Right forelimb (tissue), 1 donor: Measurements from ENCODE around the gene ANXA2.
"Not testable (repeated sequence)": the region's sequence is repeated elsewhere in the genome, so short reads cannot be mapped to it uniquely, and the experiment has no call there.

Source experiments
- DNase-seq: peaks from one replicate; pipeline ENCODE4 v3.0.0-alpha.2; 2018

Gene ANXA2

DNA sequence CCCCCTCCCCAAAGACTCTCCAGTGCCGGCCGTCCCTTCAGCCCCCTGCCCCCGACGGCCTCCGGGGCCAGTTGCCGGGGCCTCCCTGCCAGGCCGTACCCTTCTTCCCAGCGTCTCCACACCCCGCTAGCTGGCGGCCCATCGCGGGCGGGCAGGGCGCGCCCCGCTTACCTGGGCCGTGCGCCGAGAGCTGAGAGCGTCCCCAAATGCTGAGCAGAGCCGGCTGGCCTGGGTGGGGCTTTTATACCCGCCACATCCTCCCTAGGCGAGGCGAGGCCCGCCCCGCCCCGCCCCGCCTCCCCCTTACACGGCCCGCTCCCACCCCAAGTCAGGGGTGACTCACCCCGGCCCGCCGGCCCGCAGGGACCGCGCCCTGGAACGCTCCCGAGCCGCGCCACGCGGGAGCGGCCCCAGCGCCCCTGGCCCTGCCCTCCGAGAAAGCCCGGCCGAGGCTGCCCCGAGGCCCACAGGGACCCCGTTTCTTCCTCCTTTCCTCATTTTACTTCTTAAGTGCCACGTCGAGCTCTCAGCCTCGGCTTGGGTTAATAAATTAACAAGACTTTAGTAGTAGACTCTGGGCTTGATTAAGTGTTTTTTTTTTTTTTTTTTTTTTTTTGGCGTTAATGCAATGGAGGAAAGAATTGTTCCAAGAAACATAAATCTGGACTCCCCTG is at the start of gene ANXA2:
Gene ANXA2, minus strand, starts transcription at position 215 of the 674 bp plus-strand sequence. CDS start 11,911 bp downstream, outside the sequence.
- peak; percentile 90 for DNase-seq

DNA sequence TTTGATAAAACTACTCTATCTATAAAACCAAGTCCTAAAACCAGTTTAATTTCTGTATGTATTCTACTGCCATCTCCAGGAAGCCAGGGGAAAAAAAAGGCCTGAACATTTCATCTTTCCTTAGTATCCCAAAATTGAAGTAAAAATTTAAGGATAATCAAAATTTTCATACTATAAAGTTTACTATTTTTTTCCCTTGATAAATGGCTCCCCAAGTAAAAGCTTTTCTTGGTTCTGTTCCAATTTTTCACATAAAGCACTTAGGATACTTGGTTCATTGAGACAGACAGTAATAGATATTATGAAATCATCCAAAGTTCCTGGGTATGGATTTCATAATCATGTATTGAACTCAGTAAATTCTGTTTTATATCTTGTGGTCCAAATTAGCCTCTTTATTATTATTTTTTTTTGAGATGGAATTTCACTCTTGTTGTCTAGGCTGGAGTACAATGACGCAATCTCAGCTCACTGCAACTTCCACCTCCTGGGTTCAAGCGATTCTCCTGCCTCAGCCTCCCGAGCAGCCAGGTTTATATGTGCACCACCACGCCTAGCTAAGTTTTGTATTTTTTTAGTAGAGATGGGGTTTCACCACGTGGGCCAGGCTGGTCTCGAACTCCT is 46.6 kb upstream of the ANXA2 start:
- no peak for DNase-seq

DNA sequence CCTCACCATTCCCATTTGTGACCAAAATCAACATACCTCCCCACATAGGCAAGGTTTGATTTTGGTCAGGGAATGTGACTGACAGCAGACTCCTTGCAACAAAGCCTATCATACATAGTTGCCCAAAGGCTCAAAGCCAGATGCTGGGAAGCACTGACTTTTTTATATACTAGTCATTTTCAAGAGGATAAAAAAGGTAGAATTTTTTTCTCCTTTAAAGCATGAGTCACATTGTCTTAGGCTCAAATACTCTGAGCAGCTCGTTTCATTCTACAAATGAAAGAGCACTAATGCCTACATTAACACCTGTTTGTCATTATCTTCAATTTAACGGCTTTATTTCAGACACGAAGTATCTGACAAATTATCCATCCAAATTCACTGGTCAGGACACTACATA is 45.0 kb upstream of the ANXA2 start:
- DNase-seq = no peak

DNA sequence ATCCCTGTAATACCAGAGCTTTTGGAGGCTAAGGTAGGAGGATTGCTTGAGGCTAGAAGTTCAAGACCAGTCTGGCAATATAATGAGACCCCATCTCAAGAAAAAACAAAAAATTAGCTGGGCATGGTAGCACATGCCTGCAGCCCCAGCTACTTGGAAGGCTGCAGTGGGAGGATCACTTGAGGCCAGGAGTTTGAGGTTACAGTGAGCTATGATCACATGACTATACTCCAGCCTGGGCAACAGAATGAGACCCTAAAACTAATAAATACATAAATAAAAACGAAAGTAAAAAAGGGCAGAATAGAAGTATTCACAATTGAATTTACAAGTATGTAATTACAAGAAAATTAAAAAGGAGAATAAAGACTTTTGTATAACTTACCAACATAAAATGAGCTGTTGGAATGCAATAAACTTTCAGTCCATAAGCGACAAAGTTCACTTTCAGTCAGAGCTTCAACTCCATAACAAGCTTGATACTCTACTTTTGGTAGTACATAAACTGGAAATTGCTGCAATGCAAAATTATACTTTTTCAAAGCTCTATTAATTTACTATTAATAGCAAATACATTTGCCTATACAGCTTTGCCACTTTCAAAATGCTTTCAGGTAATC is 44.4 kb upstream of the ANXA2 start:
- DNase-seq = no peak

DNA sequence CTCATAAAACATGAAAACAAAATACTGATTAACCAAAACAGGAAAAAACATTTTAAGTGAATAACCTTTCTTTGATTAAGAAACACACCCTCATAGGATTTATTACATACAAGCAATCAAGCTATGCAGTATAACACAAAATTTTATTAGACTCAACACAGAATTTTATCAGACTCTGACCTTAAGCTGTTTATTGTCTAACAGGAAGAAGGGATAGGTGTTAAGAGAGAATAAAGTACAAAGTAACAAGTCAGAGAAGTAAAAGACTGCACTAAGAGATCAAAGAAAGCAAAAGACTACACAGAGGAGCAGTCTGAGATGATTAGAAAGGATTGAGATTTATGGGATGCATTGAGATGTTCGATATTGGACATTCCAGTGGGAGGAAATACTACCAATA is 43.5 kb upstream of the ANXA2 start:
- no peak for DNase-seq

DNA sequence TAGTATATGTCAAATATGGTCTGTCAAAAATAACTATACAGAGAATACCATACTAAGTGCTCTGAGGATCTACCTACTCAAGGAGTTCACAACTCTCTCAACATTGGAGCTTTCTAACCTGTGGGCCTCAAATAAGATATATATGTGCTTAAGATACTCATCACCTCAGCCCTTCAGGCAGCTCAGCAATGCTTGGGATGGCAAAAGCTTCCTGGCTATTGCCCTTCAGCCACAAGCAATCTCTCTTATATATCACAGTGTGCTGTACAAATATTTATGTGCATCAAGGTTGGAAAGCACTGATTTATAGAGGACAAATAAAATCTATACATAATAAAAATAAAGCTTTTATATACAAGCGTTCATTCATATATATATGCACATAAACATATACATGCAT is 40.9 kb upstream of the ANXA2 start:
- DNase-seq = no peak

DNA sequence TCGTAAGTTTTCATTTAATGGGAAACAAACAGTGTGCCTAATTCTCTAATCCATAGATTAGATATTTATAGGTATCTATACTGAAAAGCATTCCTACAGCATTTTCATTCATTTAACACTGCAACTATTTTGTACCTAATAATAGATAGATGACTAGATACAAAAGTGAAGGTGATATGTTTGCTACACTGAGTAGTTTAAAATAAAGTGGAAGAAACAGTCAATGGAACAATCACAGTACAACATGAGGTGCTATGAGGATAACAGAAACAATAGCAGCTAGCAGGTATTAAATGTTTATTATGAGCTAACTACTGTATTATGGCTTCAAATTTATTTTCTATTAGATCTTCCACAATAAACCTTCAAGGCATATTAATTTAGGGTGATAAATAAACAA is 31.1 kb upstream of the ANXA2 start:
- DNase-seq = no peak

DNA sequence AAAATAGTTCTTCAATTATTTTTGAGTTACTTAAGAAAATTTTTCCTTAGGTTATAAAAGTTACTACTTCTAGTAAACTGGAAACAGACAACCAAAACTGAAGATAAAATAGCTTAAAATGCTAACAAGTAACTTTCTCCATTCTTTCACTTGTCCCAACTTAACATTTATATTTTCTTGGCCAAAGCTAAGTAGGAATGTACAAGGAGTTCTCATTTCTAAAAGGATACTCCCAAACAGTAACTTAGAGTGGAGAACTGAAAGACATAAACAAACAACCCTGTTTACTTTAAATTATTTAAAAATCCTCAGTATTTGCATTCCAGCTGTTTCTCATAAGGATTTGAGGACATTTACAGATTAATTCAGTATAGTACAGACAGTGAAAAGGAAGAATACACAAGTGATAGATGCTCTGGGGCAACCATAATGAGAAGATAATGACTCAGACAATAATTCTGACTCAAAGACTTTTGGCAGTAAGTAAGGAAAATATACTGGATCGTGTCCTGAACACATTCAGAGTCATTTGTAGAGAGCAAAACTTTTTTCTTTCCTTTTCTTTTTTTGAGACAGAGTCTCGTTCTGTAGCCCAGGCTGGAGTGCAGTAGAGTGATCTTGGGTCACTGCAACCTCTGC is 29.2 kb upstream of the ANXA2 start:
- no peak for DNase-seq

DNA sequence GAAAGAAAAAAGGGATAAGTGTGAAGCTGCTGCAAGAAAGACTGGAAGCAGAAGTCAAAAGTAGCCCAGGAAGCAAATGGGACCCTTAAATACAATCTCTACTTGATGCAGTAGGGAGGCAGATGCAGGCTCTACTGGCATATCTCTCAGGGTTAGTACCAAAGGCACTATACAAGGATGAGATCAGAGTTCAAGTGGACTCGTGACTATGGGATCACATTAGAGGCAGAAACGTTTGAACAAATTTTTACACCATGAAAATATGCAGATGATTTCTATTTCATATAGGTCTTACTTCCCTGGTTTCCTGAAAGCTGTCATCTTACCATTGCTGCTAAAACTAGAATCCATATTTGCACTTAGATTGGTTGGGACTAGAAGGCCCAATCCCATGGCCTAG is 27.7 kb upstream of the ANXA2 start:
- no peak for DNase-seq

DNA sequence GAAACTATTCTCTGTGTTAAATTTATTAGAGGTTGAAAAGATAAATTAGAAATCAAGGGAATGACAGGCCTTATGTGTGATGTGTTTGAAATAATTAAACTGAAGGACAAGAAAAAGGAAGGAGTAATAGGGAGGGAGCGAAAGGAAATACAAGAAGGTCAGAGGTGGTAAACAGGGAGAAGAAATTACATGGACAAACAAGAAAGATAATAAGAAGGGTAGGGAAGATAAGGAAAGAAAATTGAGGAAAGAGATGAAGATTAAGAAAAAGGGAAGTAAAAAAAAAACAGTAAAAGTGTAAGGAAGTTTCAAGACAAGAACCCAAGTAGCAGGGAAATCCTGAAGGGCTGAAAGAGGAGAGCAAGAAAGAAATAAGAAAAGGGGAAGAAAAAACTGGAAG is 26.2 kb upstream of the ANXA2 start:
- DNase-seq = no peak

DNA sequence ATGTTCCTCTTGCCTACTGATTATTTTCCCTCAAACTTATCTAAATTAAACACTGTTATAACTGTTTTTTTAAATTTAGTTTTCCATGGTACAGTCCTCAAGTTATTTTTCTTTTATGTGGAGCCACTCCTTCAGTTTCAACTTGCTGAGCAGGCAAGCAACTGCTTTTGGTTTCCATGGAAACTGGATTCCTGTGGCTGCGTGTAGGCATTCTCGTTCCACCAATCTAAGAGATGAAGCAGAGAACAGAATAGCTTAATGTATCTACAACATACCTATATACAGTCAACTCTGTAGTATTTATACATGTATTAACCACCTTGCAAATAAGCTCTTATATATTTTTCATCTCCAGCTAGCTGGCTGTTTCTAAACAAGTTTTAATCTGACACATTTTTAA is 25.8 kb upstream of the ANXA2 start:
- DNase-seq = no peak

DNA sequence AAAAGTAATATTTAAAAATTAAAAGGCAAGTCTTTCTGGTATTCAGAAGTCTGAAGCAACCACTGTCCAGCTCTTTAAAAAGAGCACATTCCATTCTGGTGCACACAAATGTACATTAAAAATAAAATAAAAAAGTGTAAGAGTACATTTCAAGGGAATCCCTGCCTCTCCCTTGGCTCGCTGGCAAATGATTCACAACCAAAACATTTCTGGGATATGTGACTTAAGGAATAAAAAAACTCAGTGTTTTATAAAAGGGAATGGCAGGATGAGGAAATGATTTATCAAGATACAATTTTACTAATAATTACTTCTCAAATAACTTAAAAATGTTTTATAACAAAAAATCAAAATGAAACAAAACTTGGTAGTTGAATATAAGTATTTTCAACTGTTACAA is 23.8 kb upstream of the ANXA2 start:
- DNase-seq = no peak

DNA sequence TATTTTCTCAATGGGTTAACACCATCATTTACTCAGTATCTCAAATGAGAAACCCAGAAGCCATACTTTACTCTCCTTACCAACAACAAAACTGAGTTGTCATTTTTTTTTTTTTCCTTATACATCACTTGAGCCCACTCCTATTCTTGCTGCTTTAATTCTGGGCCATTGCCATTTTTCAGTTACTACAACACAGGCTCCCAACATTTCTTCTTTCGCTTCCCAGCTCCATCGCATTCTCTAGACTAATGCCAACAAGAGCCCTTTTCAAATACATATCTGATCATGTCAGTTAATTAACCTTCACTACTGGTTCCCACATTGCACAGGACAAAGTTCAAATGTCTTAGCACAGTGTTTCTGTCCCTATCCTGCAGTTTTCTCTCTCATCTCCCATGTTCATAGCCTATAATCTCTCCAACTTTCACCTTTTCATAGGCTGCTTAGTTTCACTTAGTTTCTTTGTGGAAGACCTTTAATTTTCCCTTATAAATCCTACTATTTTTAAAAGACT is 22.5 kb upstream of the ANXA2 start:
- DNase-seq = no peak

DNA sequence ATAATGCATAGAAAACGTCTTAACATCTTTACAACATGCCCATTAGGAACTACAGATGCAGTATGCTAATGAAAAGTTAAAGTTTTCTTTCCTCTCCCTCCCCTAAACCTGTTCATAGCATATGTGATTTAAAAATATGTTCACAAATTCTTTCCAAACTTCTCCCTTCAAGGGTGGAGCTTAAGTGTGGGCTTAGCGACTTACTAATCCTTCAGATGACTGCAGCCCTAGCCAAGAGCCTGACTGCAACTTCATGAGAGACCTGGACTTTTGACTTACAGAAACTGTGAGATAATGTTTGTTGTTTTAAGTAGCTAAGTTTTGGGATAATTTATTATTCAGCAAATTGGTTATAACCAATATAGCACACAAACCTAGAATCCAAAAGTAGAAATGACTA is 22.0 kb upstream of the ANXA2 start:
- no peak for DNase-seq

DNA sequence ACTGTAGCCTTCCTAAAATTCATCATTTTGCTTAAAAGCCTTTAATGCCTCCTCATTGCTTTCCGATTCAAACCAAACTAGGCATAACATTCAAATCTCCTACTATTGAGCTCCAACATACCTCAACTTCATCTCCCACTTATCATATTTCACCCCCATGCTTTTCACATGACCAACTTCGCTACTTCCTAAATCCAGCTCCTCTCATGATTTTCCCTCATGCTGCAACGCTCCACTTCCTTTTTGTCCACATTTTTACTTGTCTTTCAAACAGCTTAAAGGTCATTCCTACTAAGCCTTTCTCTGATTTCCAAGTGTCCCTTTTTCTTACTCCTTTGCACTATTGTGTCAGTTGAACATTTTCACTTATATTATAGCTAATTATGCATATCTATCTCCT is 20.3 kb upstream of the ANXA2 start:
- no peak for DNase-seq

DNA sequence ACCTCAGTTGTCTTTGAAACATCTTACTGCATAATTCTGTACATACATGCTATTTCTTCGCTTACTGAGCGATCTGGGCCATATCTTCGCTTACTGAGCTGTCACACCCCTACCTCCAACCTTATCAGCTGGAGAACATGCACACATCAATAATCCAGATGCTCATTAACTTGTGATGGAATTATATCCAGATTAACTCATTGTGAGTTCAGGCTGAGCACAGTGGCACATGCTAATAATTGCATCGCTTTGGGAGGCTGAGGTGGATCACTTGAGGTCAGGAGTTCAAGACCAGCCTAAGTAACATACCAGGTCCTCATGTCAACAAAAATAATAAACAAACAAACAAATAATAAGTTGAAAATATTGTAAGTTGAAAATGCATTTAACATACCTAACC is 19.3 kb upstream of the ANXA2 start:
- no peak for DNase-seq

DNA sequence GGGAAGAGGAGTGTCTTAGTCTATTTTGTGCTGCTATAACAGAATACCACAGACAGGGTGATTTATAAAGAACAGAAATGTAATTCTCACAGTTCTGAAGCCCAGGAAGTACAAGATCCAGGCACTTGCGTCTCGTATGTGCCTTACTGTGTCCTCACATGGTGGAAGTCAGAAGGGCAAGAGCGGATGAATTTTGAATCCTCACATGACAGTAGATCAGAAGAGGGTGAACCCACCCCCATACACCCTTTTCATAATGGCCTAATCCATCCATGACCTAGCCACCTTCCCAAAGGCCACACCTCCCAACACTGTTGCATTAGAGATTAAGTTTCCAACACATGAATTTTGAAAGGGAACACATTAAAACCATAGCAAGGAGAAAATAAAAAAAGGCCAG is 18.7 kb upstream of the ANXA2 start:
- DNase-seq = no peak

DNA sequence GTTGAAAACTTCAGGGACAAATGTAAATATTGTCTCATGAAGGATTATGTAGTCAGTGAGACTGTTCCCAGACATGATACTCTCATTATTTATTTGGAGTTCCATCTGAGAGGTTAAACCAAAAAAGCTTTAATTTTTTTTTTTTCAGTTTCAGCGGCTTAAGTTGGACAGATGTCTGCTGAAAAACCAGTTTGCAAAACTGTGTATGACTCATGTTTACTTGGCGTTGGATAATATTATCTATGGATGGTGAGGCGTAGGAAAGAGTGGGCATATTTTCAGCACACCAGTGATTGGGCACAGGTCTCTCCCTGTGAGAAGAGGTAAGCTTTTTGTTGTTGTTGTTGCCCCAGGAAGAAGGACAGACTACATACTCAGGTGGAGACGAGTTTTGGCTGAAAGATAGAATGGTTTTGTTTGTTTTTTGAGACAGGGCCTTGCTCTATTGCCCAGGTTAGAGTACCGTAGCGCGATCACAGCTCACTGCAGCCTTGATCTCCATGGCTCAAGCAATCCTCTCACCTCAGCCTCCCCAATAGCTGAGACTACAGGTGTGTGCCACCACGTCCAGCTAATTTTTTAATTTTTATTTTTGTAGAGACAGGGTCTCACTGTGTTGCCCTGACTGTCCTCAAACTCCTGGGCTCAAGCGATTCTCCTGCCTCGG is 16.4 kb upstream of the ANXA2 start:
- no peak for DNase-seq

DNA sequence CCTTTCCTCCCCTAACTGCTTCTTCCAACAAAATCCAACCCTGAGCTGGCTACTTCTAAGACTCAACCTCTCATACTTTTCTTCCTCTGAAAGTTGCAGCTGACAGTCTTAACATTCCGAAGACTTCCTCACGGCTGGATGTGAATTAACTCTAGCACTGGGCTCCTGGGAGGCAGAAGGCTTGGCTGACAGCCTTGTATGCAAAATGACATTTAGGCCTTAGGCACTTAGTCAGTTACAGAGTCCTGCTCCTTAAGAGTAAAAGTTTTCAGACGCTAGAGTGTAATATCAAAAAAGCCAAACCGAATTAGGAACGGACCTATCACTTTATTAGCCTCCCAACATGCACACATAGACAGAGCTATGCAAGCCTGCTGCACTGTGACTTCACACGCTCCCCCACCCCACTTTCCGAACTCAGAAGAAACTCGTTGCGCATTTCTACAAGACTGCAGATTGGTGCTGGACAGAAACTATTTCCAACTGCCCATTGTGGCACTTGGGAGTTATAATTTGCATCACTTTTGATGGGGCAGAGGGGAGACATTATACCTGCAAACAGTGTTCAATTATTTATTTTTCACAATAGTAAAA is 15.5 kb upstream of the ANXA2 start:
- DNase-seq = no peak

DNA sequence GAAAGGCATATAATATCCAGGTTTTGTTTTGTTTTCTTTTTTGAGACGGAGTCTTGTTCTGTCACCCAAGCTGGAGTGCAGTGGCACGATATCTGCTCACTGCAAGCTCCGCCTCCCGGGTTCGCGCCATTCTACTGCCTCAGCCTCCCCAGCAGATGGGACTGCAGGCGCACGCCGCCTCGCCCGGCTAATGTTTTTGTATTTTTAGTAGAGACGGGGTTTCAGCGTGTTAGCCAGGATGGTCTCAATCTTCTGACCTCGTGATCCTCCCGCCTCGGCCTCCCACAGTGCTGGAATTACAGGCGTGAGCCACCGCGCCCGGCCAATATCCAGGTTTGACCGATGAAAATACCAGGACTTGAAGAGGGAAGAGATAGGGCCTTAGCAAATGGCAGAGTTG is 15.0 kb upstream of the ANXA2 start:
- DNase-seq = not testable (repeated sequence)

DNA sequence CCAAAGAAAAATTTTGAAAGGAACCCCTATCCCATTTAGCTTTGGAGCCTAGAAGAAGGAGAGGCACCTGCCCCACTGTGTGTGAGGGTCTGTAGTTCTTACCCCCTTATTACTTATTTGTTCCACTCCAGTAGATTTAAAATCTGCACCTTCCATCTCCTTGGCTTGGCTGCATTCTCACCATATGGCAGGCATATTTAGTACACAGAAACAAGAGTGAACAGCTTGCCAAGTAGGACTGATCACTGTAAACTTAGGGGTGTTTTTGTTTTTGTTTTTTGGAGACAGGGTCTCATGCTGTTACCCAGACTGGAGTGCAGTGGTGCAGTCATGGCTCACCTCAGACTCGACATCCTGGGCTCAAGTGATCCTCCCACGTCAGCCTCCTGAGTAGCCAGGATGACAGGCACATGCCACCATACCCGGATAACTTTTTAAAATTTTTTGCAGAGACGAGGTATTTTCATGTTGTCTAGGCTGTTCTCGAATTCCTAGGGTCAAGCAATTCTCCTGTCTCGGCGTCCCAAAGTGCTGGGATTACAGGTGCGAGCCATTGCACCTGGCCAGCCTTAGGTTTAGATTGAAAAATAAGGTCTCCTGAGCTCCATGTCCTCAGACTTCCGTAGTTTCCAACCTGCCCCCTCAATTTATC is 14.1 kb upstream of the ANXA2 start:
- DNase-seq = no peak

DNA sequence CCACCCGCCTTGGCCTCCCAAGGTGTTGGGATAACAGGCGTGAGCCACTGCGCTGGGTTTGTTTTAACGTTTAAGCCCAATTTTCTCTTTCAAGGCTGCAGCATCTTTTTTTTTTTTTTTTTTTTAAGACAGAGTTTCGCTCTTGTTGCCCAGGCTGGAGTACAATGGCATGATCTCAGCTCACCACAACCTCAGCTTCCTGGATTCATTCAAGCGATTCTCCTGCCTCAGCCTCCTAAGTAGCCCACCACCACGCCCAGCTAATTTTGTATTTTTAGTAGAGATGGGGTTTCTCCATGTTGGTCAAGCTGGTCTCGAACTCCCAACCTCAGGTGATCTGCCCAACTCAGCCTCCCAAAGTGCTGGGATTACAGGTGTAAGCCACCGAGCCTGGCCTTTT is 12.6 kb upstream of the ANXA2 start:
- DNase-seq = not testable (repeated sequence)
